AG08395 (cell line): ENCODE measurements around the gene KLHL21.
"Not testable (repeated sequence)": the region's sequence is repeated elsewhere in the genome, so short reads cannot be mapped to it uniquely, and the experiment has no call there.

Experiments
- DNase-seq: peaks from one replicate; pipeline ENCODE4 v3.0.0; 2012; ENCODE audit warnings: mixed read lengths, low spot score

Gene KLHL21

DNA sequence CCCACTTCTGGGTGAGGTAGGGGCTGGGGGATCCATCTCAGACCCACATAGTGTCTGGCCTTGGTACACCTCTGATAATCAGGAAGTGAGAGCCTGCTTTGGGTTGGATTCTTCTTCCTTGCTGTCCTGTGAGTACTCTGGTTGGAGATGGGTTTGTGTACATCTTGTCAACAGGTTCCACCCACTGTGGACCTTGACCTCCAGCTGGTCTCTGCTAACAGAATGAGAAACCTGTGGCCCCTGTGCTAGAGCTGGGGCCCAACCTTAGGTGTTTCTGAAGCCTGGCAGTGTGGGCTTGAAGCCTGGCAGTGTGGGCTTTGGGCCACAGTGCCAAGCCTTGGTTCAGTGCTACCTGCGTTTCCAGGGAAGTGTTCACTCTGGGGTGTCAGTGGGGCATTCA, 20.3 kb downstream of the KLHL21 start:
- no peak for DNase-seq

- no peak for DNase-seq
These were observed 20.9 kb downstream of the KLHL21 start for GRCh38 chr1:6581561-6582305.

GRCh38 chr1:6580593-6581409, 21.9 kb downstream of the KLHL21 start:
- peak; percentile 17 for DNase-seq

- DNase-seq = peak; percentile 11
These were observed 22.5 kb downstream of the KLHL21 start for GRCh38 chr1:6580119-6580592.

DNA sequence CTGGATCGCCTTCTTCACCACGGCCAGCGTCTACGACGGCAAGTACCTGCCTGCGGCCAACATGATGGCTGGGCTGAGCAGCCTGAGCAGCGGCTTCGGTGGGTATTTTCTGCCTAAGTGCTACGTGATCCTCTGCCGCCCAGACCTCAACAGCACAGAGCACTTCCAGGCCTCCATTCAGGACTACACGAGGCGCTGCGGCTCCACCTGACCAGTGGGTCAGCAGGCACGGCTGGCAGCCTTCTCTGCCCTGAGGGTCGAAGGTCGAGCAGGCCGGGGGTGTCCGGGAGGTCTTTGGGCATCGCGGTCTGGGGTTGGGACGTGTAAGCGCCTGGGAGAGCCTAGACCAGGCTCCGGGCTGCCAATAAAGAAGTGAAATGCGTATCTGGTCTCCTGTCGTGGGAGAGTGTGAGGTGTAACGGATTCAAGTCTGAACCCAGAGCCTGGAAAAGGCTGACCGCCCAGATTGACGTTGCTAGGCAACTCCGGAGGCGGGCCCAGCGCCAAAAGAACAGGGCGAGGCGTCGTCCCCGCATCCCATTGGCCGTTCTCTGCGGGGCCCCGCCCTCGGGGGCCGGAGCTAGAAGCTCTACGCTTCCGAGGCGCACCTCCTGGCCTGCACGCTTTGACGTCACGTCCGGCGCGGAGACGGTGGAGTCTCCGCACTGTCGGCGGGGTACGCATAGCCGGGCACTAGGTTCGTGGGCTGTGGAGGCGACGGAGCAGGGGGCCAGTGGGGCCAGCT, 23.1 kb downstream of the KLHL21 start, which contains the start of gene ZBTB48:
TSS of gene ZBTB48 (plus strand) at position 621 of the 745 bp plus-strand sequence. CDS start 616 bp downstream, outside the sequence.
- peak; percentile 100 for DNase-seq

DNA sequence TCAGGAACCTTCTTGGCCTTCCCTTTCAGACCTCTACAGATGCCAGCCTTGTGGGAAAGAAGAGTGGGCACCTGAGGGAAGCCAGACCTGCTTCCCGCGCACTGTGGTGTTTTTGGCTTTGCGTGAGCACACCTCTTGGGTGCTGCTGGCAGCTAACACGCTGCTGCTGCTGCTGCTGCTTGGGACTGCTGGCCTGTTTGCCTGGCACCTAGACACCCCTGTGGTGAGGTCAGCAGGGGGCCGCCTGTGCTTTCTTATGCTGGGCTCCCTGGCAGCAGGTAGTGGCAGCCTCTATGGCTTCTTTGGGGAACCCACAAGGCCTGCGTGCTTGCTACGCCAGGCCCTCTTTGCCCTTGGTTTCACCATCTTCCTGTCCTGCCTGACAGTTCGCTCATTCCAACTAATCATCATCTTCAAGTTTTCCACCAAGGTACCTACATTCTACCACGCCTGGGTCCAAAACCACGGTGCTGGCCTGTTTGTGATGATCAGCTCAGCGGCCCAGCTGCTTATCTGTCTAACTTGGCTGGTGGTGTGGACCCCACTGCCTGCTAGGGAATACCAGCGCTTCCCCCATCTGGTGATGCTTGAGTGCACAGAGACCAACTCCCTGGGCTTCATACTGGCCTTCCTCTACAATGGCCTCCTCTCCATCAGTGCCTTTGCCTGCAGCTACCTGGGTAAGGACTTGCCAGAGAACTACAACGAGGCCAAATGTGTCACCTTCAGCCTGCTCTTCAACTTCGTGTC, 23.9 kb downstream of the KLHL21 start:
- no peak for DNase-seq

GRCh38 chr1:6577831-6578525, 24.7 kb downstream of the KLHL21 start:
- DNase-seq = peak; percentile 46

DNA sequence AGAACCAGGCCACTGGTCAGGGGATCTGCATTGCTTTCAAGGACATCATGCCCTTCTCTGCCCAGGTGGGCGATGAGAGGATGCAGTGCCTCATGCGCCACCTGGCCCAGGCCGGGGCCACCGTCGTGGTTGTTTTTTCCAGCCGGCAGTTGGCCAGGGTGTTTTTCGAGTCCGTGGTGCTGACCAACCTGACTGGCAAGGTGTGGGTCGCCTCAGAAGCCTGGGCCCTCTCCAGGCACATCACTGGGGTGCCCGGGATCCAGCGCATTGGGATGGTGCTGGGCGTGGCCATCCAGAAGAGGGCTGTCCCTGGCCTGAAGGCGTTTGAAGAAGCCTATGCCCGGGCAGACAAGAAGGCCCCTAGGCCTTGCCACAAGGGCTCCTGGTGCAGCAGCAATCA, 27.9 kb downstream of the KLHL21 start:
- no peak for DNase-seq

GRCh38 chr1:6574025-6574620, 28.5 kb downstream of the KLHL21 start:
- DNase-seq = no peak

- DNase-seq = no peak
These were observed 29.9 kb downstream of the KLHL21 start for GRCh38 chr1:6572653-6573383.

DNA sequence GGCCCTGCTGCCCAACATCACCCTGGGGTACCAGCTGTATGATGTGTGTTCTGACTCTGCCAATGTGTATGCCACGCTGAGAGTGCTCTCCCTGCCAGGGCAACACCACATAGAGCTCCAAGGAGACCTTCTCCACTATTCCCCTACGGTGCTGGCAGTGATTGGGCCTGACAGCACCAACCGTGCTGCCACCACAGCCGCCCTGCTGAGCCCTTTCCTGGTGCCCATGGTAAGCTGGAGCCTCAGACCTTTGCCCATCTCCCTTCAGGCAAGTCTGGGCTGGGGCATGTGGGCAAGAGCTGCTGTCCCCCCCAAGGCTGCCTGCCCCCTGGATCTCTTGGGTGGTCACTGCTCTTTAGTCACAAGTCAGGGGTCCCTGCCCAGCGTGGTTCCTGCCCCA, 31.7 kb downstream of the KLHL21 start:
- no peak for DNase-seq

DNA sequence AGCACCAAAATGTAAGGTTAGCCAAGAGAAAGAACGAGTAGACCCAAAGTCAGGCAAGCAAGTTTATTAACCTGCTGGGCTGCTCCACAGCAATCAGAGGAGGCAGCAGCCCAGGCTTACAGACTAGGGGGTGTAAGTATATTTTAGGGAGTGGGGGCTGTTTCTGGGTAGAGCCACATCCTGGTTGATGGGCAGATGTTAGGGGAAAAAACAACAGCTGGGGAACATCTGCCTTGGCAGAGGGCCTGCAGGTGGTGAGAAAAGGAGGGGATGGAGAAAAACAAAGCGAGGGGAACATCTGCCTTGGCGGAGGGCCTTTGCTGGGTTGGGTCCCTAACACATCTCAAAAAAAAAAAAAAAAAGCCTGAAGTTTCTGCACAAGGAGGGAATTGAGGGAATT, 32.6 kb downstream of the KLHL21 start:
- DNase-seq = no peak

DNA sequence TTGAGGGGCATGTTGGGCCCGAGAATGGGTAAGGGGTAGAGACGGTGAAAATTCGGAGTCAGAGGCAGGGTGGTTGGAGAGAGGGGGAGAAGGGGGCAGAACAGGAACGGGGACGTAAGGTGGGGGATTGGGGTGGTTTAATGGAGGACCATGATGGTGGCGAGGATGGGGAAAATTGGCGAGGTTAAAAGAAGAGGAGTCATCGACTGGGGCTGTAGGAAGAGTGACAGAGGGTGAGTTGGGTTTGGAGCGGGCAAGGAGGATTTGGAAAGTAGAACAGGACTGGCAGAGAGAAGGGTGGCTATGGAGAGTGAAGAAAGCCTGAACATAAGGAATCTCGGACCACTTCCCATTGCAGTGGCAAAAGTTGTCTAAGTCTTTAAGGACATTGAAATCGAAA, 33.6 kb downstream of the KLHL21 start:
- DNase-seq = no peak

DNA sequence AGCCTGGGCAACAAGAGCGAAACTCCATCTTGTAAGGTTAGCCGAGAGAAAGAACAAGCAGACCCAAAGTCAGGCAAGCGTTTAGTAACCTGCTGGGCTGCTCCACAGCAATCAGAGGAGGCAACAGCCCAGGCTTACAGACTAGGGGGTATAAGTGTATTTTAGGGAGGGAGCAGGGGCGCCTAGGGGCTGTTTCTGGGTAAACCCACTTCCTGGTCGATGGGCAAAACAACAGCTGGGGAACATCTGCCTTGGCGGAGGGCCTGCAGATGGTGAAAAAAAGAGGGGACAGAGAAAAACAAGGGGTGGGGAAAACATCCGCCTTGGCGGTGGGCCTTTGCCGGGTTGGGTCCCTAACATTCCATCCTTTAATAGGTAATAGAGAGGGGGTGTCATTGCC, 42.4 kb downstream of the KLHL21 start:
- DNase-seq = no peak

GRCh38 chr1:6559161-6559560, 43.5 kb downstream of the KLHL21 start:
- not testable (repeated sequence) for DNase-seq

GRCh38 chr1:6557597-6557996, 45.1 kb downstream of the KLHL21 start:
- no peak for DNase-seq

- DNase-seq = peak; percentile 71
These were observed 47.5 kb downstream of the KLHL21 start, which contains the start of gene TAS1R1 for GRCh38 chr1:6554907-6555778. Gene TAS1R1, plus strand, starts transcription at chr1:6555307. Its CDS starts 67 bp downstream, at chr1:6555374.

DNA sequence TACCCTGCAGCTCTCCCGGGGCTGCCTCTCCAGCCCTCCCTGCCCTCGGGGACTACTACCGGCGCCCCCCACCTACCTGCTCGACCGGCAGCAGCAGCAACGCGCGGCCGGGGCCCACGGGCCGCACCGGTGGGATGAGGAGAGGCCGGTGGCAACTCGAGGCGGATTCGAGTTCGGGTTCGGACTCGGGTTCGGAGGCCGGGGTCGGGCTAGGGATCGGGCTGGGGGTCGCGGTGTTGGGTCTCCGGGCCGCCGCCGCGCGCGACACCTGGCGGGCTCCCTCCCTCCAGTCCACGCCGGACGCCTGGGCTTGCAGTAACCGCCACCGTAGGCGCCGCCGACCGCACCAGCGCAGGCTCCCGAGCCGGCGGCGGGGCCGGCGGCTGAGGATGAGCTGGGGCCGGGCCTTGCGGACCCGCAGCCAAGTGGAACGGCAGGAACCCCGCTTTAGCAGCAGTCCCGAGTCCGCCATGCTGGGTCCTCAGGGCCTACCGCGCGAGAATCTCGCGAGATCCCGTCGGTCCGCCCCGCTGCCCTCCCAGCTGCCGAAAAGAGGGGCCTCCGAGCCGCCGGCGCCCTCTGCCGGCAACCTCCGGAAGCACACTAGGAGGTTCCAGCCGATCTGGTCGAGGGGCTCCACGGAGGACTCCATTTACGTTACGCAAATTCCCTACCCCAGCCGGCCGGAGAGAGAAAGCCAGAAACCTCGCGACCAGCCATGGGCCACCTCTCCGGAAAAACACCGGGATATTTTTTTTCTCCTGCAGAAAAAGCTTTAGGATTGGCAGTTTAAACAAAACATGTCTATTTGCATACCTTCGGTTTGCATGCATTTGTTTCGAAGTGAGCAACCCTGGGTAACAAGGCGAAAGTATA, 48.4 kb downstream of the KLHL21 start, which contains the start of gene NOL9:
TSS of gene NOL9 (minus strand) at position 483 of the 876 bp plus-strand sequence. CDS start at position 472, 11 bp downstream.
- DNase-seq = peak; percentile 98
